Naive thymus-derived CD8-positive, alpha-beta T cell (primary cell): ENCODE results near the gene PIK3R6. TPM values are rescaled to one million over a fixed set of nuclear protein-coding genes. Genes with fewer than 3 reads are reported as not detected.
A peak's percentile ranks its signal among the peaks of the same experiment; 100 is the strongest.

Experiments used
- ATAC-seq, 2 donors: fragments of 150-1000 bp; cut with Tn5 transposase in 1 of 2; sonication (Bioruptor Pico), chemical (Tn5 transposase) in 1 of 2; 1 replicate in 1 of 2; 2 replicates in 1 of 2; pipeline ENCODE4 v1.10.0; 2021; ENCODE audit warnings: mild to moderate bottlenecking in 2 of 2, moderate library complexity in 2 of 2
- POLR2A ChIA-PET: fragments of 350-600 bp; sonication (Branson Sonifier 250); formaldehyde crosslinking; loops from one replicate; lab custom pipeline; 2021; ENCODE audit warnings: antibody characterized with exemption; lab: Charles Lee
- DNase-seq, 10 donors: peaks; one replicate each; pipeline versions ENCODE4 v3.0.0 to v3.0.0-alpha.2; 2020 to 2022
- H3K27ac Mint-ChIP-seq, 10 donors: one replicate each; pipeline ENCODE4 v1.8.0; 2020 to 2022; ENCODE audit warnings: mild to moderate bottlenecking in 10 of 10, mixed read lengths in 10 of 10, moderate library complexity in 4 of 10, inconsistent platforms in 1 of 10
- H3K27me3 Mint-ChIP-seq, 5 donors: one replicate each; pipeline ENCODE4 v1.8.0; 2021 to 2022; ENCODE audit warnings: mixed read lengths in 5 of 5
- H3K36me3 Mint-ChIP-seq, 3 donors: one replicate each; pipeline ENCODE4 v1.8.0; 2020 to 2022; ENCODE audit warnings: mixed read lengths in 3 of 3, mild to moderate bottlenecking in 2 of 3, inconsistent platforms in 1 of 3
- H3K4me1 Mint-ChIP-seq, 4 donors: one replicate each; pipeline ENCODE4 v1.8.0; 2021 to 2022; ENCODE audit warnings: mixed read lengths in 4 of 4
- H3K4me3 Mint-ChIP-seq, 10 donors: one replicate each; pipeline ENCODE4 v1.8.0; 2020 to 2022; ENCODE audit warnings: mild to moderate bottlenecking in 10 of 10, mixed read lengths in 10 of 10, moderate library complexity in 6 of 10, inconsistent platforms in 1 of 10
- H3K9me3 Mint-ChIP-seq, 9 donors: one replicate each; pipeline ENCODE4 v1.8.0; 2020 to 2022; ENCODE audit warnings: mixed read lengths in 9 of 9, mild to moderate bottlenecking in 3 of 9, inconsistent platforms in 1 of 9, moderate library complexity in 1 of 9
- polyA plus RNA-seq, 3 donors: library from polyadenylated mRNA; unstranded; fragments of 300-500 nt; fragmentation: Illumina TruSeq; gene quantifications; one replicate each; pipeline ENCODE4 v1.2.3, GENCODE V29; 2021
- total RNA-seq, 8 experiments: library from RNA in 2 of 8; stranded (reverse) in 2 of 8; gene quantifications; one replicate each; pipeline ENCODE4 v1.2.3 and lab custom pipeline; 2021 to 2026

PIK3R6 gene
- total and polyA plus RNA-seq, 5 experiments from 2014 or later: 0.42 to 0.47 (median 0.44) TPM; not detected in 2

- peak overlapping the region; percentile 33 to 83 (median 58) for H3K4me3 Mint-ChIP-seq
- POLR2A ChIA-PET: interaction anchor here (0.5 to 5.1 kb wide), 8 partner anchors 9 to 70 kb away, joined by 3 to 73 read pairs (median 12); partner anchors contain the start of gene PIK3R5
- no peaks in the 10 kb centered on the region for H3K9me3 Mint-ChIP-seq
- H3K27ac Mint-ChIP-seq: peak overlapping the region; percentile 60 to 99 (median 96)
- H3K36me3 Mint-ChIP-seq: peaks cover 7 to 89% (median 31%) of the 10 kb centered on the region in 3 donors
- DNase-seq: peak in 7 of 10 donors; percentile 17 to 68 (median 43)
- peaks cover 0 to 2% (median 0%) of the 10 kb centered on the region in 5 donors for H3K27me3 Mint-ChIP-seq
- peaks cover 40 to 77% (median 70%) of the 10 kb centered on the region in 4 donors for H3K4me1 Mint-ChIP-seq
- ATAC-seq: no peak
Measured at GRCh38 chr17:8900626-8901585, 33.4 kb upstream of the PIK3R6 start.

GRCh38 chr17:8900207-8900606 is 32.7 kb upstream of the PIK3R6 start:
- ATAC-seq: no peak
- Mint-ChIP-seq H3K4me1 (peaks cover 44 to 79% (median 73%) of the 10 kb centered on the region in 4 donors), H3K4me3 (peak overlapping the region; percentile 25 to 83 (median 53)), H3K27ac (peak overlapping the region; percentile 60 to 99 (median 96)), H3K27me3 (peaks cover 0 to 2% (median 0%) of the 10 kb centered on the region in 5 donors), H3K9me3 (no peaks in the 10 kb centered on the region), H3K36me3 (peaks cover 7 to 87% (median 31%) of the 10 kb centered on the region in 3 donors)
- peak in 1 of 10 donors; percentile 17 for DNase-seq
- POLR2A ChIA-PET: interaction anchor here (0.5 to 5.1 kb wide), 12 partner anchors 11 to 1800 kb away, joined by 3 to 73 read pairs (median 6); partner anchors contain the start of genes PFAS and PIK3R5

GRCh38 chr17:8898636-8899035 is 31.2 kb upstream of the PIK3R6 start:
- Mint-ChIP-seq H3K27me3 (peaks cover 0 to 2% (median 0%) of the 10 kb centered on the region in 5 donors), H3K4me1 (peaks cover 47 to 79% (median 76%) of the 10 kb centered on the region in 4 donors), H3K4me3 (peak overlapping the region; percentile 41 to 83 (median 74)), H3K27ac (peak overlapping the region; percentile 91 to 99 (median 96)), H3K36me3 (peaks cover 0 to 82% (median 21%) of the 10 kb centered on the region in 3 donors), H3K9me3 (no peaks in the 10 kb centered on the region)
- POLR2A ChIA-PET: interaction anchor here (1.1 to 5.1 kb wide), 8 partner anchors 16 to 463 kb away, joined by 3 to 73 read pairs (median 12); partner anchors contain the start of genes NDEL1, NTN1 and PIK3R5
- no peak for ATAC-seq
- no peak for DNase-seq

- no peak for ATAC-seq
- DNase-seq: peak in 2 of 10 donors; percentile 4 to 19
- Mint-ChIP-seq H3K27me3 (peaks cover 0 to 2% (median 0%) of the 10 kb centered on the region in 5 donors), H3K4me3 (peak overlapping the region in 8 of 10 donors; percentile 30 to 83 (median 74)), H3K36me3 (peaks cover 0 to 80% (median 21%) of the 10 kb centered on the region in 3 donors), H3K27ac (peak overlapping the region; percentile 76 to 99 (median 96)), H3K4me1 (peaks cover 47 to 81% (median 77%) of the 10 kb centered on the region in 4 donors), H3K9me3 (no peaks in the 10 kb centered on the region)
- POLR2A ChIA-PET: interaction anchor here (0.6 to 5.1 kb wide), 7 partner anchors 16 to 467 kb away, joined by 3 to 73 read pairs (median 16); partner anchors contain the start of genes NTN1 and PIK3R5
Measured at GRCh38 chr17:8898126-8898525, 30.7 kb upstream of the PIK3R6 start.

- POLR2A ChIA-PET: interaction anchor here (0.6 kb wide), 1 partner anchor 39 kb away, joined by 9 read pairs; no protein-coding TSS in a partner anchor
- peak overlapping the region in 7 of 10 donors; percentile 13 to 73 (median 51) for H3K4me3 Mint-ChIP-seq
- ATAC-seq: no peak
Measured at GRCh38 chr17:8896641-8897635, 29.5 kb upstream of the PIK3R6 start.

GRCh38 chr17:8896087-8896486 is 28.6 kb upstream of the PIK3R6 start:
- Mint-ChIP-seq H3K36me3 (peaks cover 0 to 80% (median 18%) of the 10 kb centered on the region in 3 donors), H3K4me3 (peak overlapping the region in 5 of 10 donors; percentile 20 to 73 (median 52))
- POLR2A ChIA-PET: no interaction called here

More at GRCh38 chr17:8896641-8897635, 29.5 kb upstream of the PIK3R6 start:
- peak in 1 of 10 donors; percentile 14 for DNase-seq
- Mint-ChIP-seq H3K9me3 (no peaks in the 10 kb centered on the region), H3K4me1 (peaks cover 47 to 86% (median 80%) of the 10 kb centered on the region in 4 donors), H3K27ac (peak overlapping the region; percentile 21 to 99 (median 74)), H3K27me3 (peaks cover 0 to 2% (median 0%) of the 10 kb centered on the region in 5 donors), H3K36me3 (peaks cover 0 to 80% (median 21%) of the 10 kb centered on the region in 3 donors)

GRCh38 chr17:8894673-8895578 is 27.5 kb upstream of the PIK3R6 start:
- DNase-seq (peak in 8 of 10 donors; percentile 28 to 73 (median 48)), ATAC-seq (peak in 1 of 2 donors; percentile 11)
- Mint-ChIP-seq H3K9me3 (no peaks in the 10 kb centered on the region), H3K4me1 (peaks cover 33 to 66% (median 62%) of the 10 kb centered on the region in 4 donors), H3K4me3 (peak overlapping the region in 8 of 10 donors; percentile 1 to 76 (median 50)), H3K36me3 (peaks cover 0 to 79% (median 19%) of the 10 kb centered on the region in 3 donors), H3K27me3 (peaks cover 0 to 2% (median 0%) of the 10 kb centered on the region in 5 donors), H3K27ac (peak overlapping the region; percentile 51 to 99 (median 84))
- POLR2A ChIA-PET: interaction anchor here (0.5 to 0.7 kb wide), 3 partner anchors 14 to 326 kb away, joined by 3 read pairs; no protein-coding TSS in a partner anchor

More at GRCh38 chr17:8896087-8896486, 28.6 kb upstream of the PIK3R6 start:
- Mint-ChIP-seq H3K4me1 (peaks cover 39 to 78% (median 73%) of the 10 kb centered on the region in 4 donors), H3K27ac (peak overlapping the region; percentile 31 to 99 (median 71)), H3K9me3 (no peaks in the 10 kb centered on the region), H3K27me3 (peaks cover 0 to 2% (median 0%) of the 10 kb centered on the region in 5 donors)
- peak in 1 of 10 donors; percentile 32 for DNase-seq
- ATAC-seq: no peak

GRCh38 chr17:8894202-8894671 is 26.8 kb upstream of the PIK3R6 start:
- POLR2A ChIA-PET: interaction anchor here (0.6 to 0.7 kb wide), 2 partner anchors 14 to 46 kb away, joined by 3 read pairs; no protein-coding TSS in a partner anchor
- ATAC-seq: no peak
- peaks cover 0 to 2% (median 0%) of the 10 kb centered on the region in 5 donors for H3K27me3 Mint-ChIP-seq
- DNase-seq: no peak
- H3K4me3 Mint-ChIP-seq: no peak overlapping the region
- peak overlapping the region in 5 of 10 donors; percentile 51 to 79 (median 66) for H3K27ac Mint-ChIP-seq
- peaks cover 32 to 59% (median 55%) of the 10 kb centered on the region in 4 donors for H3K4me1 Mint-ChIP-seq
- H3K36me3 Mint-ChIP-seq: peaks cover 0 to 80% (median 19%) of the 10 kb centered on the region in 3 donors
- H3K9me3 Mint-ChIP-seq: no peaks in the 10 kb centered on the region

- Mint-ChIP-seq H3K36me3 (peaks cover 0 to 81% (median 18%) of the 10 kb centered on the region in 3 donors), H3K4me3 (no peak overlapping the region), H3K27ac (peak overlapping the region in 5 of 10 donors; percentile 32 to 83 (median 52)), H3K9me3 (no peaks in the 10 kb centered on the region), H3K27me3 (no peaks in the 10 kb centered on the region), H3K4me1 (peaks cover 28 to 54% (median 50%) of the 10 kb centered on the region in 4 donors)
- ATAC-seq (no peak), DNase-seq (no peak)
- POLR2A ChIA-PET: no interaction called here
Measured at GRCh38 chr17:8893621-8894201, 26.2 kb upstream of the PIK3R6 start.

GRCh38 chr17:8893059-8893458 is 25.6 kb upstream of the PIK3R6 start:
- no peak for ATAC-seq
- H3K4me3 Mint-ChIP-seq: no peak overlapping the region
- H3K9me3 Mint-ChIP-seq: no peaks in the 10 kb centered on the region
- POLR2A ChIA-PET: no interaction called here
- H3K4me1 Mint-ChIP-seq: peaks cover 27 to 47% (median 43%) of the 10 kb centered on the region in 4 donors
- H3K27ac Mint-ChIP-seq: peak overlapping the region in 7 of 10 donors; percentile 28 to 76 (median 54)
- DNase-seq: no peak
- H3K27me3 Mint-ChIP-seq: no peaks in the 10 kb centered on the region
- peaks cover 0 to 76% (median 14%) of the 10 kb centered on the region in 3 donors for H3K36me3 Mint-ChIP-seq
